M059J (cell line): ENCODE measurements around the gene MFSD2B. TPM values are rescaled to one million over a fixed set of nuclear protein-coding genes. Genes with fewer than 3 reads are reported as not detected.
"Not testable (repeated sequence)": the region's sequence is repeated elsewhere in the genome, so short reads cannot be mapped to it uniquely, and the experiment has no call there.

ENCODE experiments used
- DNase-seq: peaks from one replicate; pipeline ENCODE4 v3.0.0-alpha.2; 2012; ENCODE audit warnings: low read depth
- total RNA-seq: library from RNA; depleted of rRNA; stranded (reverse); fragments of >200 nt; shearing (Covaris generic); gene quantifications from 2 replicates; pipeline ENCODE4 v1.2.3, GENCODE V29; 2014

MFSD2B gene
- total RNA-seq, 1 experiment from 2014 or later = not detected

GRCh38 chr2:24019729-24020128, 9.8 kb downstream of the MFSD2B start:
- no peak for DNase-seq

DNA sequence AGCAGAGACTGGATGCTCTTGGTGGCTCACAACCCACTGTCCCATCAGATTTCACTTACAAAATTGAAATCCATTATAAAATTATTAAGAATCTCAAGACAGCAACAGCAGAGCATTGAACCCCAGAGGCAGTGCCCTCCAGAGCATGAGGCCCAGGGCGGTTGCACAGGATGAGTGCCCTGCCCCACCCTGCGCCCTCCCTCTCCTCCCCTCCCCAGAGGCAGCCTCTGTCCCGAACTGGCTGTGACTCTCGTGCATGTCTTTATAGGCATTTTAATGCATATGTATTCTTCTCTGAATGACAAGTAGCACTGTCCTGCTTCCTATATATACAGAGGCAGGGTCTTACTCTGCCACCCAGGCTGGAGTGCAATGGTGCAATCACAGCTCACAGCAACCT, 10.4 kb downstream of the MFSD2B start:
- no peak for DNase-seq

DNA sequence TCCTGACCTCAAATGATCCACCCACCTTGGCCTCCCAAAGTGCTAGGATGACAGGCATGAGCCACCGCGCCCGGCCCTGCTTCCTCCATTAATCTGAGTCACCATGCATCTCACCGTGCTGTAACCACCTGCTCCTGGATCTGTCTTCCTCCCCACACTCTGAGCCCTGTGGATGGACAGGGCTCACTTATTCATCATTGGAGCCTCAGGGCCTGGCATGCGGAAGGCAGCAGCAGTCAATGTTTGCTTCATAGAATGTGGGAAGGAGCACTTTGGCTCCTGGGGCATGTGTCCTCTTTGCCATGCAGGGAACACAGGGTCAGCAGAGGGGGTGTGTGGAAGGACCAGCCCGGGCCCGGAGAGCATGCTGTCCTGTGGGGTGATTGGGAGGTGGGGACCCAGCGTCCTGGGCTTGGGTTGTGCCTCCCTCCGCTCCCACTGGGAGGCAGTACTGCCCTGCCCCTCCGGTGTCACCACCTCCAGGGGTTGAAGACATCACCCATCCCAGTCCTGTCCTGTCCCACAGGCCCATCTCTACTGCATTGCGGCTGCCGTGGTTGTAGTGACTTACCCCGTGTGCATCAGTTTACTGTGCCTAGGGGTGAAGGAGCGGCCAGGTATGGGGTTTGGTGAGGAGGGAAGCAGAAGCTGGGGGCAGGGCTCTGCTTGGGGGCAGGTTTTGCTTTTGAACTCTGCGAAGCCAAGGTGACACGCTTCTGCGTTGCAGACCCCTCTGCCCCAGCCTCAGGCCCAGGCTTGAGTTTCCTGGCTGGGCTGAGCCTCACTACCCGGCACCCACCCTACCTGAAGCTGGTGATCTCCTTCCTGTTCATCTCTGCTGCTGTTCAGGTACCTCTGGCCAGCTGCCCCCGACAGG, 11.5 kb downstream of the MFSD2B start:
- DNase-seq = peak; percentile 84

GRCh38 chr2:24022324-24022974, 12.6 kb downstream of the MFSD2B start:
- DNase-seq = no peak

GRCh38 chr2:24022975-24023575, 13.2 kb downstream of the MFSD2B start:
- DNase-seq = no peak

DNA sequence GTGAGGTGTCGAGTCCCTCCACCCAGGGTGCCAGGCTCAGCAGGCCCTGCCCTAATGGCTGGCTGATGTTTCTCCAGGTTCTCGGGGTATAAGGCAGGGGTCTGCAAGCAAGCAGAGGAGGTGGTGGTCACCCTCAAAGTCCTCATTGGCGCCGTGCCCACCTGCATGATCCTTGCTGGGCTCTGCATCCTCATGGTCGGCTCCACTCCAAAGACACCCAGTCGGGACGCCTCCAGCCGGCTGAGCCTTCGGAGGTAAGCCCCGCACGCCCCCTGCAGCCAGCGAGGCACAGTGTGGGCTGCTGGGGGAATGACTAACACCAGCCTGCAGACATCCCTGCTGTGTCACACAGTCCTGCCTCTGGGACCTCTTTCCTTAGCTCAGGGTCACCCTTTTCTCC, 14.1 kb downstream of the MFSD2B start:
- DNase-seq = no peak

- DNase-seq = no peak
Measured at GRCh38 chr2:24024996-24025663, 15.2 kb downstream of the MFSD2B start.

DNA sequence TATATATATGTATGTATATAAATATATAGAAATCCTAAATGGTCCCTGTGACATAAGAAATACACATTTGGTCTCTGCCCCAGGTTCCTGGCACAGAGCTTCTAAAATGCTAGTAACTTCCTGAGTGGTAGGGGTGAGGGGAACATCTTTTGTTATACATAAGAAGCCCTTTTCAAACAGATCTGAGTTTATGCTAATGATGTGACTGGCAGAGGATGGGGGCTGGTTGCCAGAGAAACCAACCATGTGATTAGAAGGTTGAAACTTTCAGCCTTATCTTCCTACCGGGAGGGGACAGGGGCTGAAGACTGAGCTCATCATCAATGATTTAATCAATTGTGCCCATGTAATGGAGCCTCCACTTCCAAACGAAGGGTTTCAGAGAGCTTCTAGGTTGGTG, 16.3 kb downstream of the MFSD2B start:
- DNase-seq = no peak

- DNase-seq = no peak
Measured at GRCh38 chr2:24038786-24039499, 29.1 kb downstream of the MFSD2B start.

GRCh38 chr2:24040511-24040910, 30.6 kb downstream of the MFSD2B start:
- DNase-seq = no peak

- not testable (repeated sequence) for DNase-seq
Measured at GRCh38 chr2:24043133-24043532, 33.2 kb downstream of the MFSD2B start.

DNA sequence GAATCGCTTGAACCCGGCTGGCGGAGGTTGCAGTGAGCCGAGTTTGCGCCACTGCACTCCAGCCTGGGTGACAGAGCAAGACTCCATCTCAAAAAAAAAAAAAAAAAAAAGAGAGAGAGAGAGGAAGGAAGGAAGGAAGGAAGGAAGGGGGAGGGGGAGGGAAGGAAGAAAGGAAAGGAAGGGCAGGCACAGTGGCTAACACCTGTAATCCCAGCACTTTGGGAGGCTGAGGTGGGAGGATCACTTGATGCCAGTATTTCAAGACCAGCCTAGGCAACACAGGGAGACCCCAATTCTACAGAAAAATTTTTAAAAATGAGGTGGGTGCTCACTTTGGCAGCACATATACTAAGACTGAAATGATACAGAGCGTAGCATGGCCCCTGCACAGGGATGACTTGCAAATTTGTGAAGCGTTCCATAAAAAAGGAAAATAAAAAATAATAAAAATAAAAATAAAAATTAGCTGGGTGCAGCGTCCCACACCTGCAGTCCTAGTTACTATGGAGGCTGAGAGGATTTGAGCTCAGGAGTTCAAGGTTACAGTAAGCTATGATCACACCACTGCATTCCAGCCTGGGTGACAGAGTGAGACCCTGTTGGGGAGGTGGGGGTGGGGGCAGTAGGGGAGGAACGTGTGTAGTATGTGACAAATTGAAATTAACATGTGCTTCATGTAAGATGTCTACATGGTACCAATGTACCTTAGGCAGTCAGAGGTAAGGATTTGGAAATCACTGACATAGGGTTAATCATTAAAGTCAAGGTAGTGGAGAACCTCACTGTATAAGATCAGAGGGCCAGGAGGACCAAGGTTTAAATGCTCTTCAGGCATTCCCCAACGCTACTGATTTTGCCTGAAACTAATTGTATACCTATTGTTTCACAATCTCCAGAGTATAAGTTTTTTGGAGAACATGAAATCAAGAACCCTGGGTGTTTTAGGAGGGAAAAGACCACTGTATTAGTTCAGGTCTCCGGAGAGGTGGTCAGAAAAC, 35.9 kb downstream of the MFSD2B start:
- DNase-seq = no peak

DNA sequence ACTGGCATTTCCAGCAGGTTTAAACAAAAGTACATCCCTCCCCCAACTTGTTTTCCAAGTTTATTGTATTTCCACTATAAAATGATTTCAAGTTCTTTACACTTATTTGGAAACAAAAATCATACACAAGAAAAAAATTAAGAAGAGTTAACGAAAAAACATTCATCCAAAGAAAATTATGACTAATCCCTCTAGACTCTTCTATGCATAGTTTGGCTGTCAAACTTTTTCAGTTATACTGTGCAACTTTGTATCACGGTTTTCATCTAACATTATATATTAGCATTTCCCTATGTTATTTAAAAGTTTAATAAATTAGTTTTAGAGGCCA, 36.7 kb downstream of the MFSD2B start:
- DNase-seq = no peak

DNA sequence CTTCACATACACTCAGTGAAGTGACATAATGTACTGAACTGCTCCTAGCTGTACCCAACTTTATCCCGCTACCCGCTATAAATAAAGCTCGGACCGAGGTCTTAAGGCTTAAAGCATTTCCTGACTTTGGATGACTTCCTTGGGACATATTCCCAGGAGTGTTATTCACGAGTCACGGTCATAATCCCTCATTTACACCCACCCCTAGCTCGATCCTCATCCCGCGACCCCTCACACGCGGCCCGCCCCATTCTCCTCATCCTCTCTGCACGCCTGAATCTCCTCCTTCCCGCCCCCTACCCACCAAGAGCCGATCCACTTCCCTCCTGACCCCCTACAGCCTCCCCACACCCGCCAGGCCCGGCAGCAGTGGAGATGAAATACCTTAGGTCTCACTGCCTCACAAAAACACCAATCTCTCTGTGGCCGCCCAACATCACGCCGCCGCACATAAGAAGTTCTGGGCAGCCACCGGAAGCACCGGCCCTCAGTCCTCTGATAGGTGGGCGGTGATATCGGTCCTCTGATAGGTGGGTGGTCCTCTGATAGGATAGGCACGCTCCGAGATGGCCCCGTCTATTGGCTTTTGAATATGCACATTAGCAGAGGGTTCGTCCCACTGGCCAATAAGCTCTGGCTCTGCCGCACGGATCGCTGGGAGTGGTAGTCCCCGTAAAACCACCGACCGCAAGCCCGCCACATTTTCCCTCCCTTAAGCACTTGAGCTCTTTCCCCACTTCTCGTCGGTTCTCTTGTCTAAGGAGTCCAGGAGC, 37.2 kb downstream of the MFSD2B start, which contains the start of gene WDCP:
Gene WDCP, minus strand, starts transcription at position 462 of the 773 bp plus-strand sequence. CDS start 7,897 bp downstream, outside the sequence.
- peak; percentile 99 for DNase-seq

DNA sequence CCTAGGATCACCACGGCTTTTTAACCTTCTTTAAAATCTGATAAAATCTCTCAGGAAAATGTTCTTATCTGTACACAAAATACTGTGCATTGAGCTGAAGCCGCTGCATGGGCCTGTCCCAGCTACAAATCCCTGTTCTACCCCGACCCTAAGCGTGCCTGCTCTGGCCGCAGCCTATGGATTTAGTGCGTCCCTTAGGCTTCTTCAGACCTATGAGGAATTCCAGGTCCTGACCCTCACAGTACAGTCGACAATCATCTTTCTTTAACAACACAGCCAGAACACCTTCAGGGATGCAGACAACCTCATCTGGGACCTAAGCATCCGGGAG, 37.8 kb downstream of the MFSD2B start:
- DNase-seq = peak; percentile 14

DNA sequence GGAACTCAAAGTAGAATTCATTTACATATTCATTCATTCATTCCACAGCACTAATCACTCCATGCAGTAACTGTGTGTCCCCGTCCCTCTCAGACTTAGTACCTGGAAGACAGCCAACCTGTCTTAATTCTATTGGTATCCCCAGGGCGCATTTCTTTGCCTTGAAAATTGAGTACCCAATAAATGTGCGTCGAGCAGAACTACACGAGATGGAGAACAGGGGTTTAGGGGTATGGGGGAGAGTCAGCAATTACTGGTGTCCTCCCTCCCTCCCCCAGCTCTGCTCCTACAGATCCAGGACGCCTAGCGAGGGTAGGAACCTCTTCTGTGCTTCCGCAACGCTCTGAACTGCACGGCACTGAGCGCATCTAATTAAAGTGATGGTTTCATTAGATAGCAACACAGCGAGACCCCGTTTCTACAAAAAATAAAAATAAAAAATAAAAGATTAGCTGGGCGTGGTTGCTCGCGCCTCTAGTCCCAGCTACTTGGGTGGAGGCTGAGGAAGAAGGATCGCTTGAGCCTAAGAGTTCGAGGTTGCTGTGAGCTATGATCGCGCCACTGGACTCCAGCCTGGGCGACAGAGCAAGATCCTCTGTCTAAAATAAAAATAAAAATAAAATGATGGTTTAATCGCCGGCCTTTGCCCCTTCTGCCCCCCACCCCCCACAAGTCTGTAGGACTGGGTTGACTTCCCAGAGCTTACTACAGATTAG, 39.0 kb downstream of the MFSD2B start:
- DNase-seq = peak; percentile 37

DNA sequence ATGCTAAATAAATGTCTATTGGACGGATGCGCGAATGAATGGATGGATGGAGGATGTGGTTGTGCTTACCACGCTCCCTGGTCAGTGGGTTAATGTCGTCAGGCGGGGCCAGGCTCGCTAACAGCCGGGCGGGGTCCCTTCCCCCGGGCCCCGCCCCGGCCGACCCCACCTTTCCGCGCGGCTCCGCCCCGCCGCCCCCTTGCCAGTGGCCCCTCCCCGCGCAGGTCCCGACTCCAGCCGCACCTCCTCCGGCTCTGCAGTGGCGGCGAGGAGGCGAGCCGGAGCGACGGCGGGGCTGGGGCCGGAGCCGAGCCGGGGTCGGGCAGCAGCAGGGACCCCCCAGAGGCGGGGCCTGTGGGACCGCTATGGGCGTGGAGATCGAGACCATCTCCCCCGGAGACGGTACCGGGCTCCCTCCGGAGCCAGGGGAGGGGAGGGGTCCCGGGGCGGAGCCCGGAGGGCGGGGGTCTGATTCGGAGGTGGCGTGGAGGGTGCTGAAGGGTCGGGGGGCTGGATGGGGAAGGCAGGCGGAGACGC, 39.7 kb downstream of the MFSD2B start, which contains the start of gene FKBP1B:
Gene FKBP1B, plus strand, starts transcription at position 257 of the 537 bp plus-strand sequence. Its CDS starts 109 bp downstream, at position 366.
- peak; percentile 52 for DNase-seq
